HepG2 (cell line): ENCODE measurements around the gene MSI2.

Experiments
- GABPB1 ChIP-seq: IDR thresholded peaks from 2 replicates; pipeline ENCODE4 v1.6.1; 2016; ENCODE audit warnings: mild to moderate bottlenecking, missing genetic modification reagents, moderate library complexity, missing compliant biosample characterization
- RFXAP ChIP-seq: sonication (generic); formaldehyde crosslinking; IDR thresholded peaks from 2 replicates; pipeline ENCODE4 v1.4.0; 2020; ENCODE audit warnings: missing genetic modification reagents, borderline replicate concordance
- TAF1 ChIP-seq: sonication (generic); formaldehyde crosslinking; IDR thresholded peaks from 2 replicates; pipeline ENCODE4 v1.4.0; 2020; ENCODE audit warnings: missing genetic modification reagents
- ZBTB42 ChIP-seq: sonication (generic); formaldehyde crosslinking; IDR thresholded peaks from 2 replicates; pipeline ENCODE4 v1.5.0; 2020; ENCODE audit warnings: mild to moderate bottlenecking, missing genetic modification reagents
- ZNF10 ChIP-seq: sonication (generic); formaldehyde crosslinking; IDR thresholded peaks from 2 replicates; pipeline ENCODE4 v1.4.0; 2020; ENCODE audit warnings: mild to moderate bottlenecking, low read depth, missing genetic modification reagents, borderline replicate concordance
- ZNF549 ChIP-seq: sonication (generic); formaldehyde crosslinking; IDR thresholded peaks from 2 replicates; pipeline ENCODE4 v1.5.0; 2020; ENCODE audit warnings: missing genetic modification reagents
- ZNF747 ChIP-seq: sonication (generic); formaldehyde crosslinking; IDR thresholded peaks from 2 replicates; pipeline ENCODE4 v1.8.1; 2023; ENCODE audit warnings: missing genetic modification reagents, mild to moderate bottlenecking, borderline replicate concordance
- ZNF883 ChIP-seq: sonication (generic); formaldehyde crosslinking; IDR thresholded peaks from 2 replicates; pipeline ENCODE4 v1.5.1; 2020; ENCODE audit warnings: mild to moderate bottlenecking, missing genetic modification reagents; ENCODE audit errors: not compliant biosample characterization
- TF ChIP-seq, protein P1 (sequence below): sonication (generic); formaldehyde crosslinking; IDR thresholded peaks from 2 replicates; pipeline ENCODE4 v1.5.0; 2020; ENCODE audit warnings: mild to moderate bottlenecking, missing genetic modification reagents, moderate library complexity

DNA sequence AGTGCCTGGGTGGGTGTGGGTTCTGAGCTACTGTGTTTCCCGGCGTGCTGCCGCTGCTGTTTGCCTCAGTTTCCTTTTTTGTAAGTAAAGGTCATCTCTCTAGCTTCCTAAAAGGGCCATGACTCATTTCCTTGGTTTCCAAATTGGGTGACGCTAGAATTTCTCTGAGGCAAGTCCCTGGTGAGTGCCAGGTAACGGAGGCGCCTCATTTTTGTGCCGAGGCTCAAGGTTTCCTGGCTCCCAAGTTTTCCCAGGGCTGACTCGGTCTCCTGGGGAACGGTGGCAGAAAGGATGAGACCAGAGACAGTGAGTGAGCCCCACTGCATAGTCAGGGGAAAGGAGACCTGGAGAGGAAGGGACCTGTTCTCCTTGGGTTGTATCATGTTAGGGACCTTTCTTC is 20.3 kb downstream of the MSI2 start:
- TF ChIP-seq, protein P1, sequence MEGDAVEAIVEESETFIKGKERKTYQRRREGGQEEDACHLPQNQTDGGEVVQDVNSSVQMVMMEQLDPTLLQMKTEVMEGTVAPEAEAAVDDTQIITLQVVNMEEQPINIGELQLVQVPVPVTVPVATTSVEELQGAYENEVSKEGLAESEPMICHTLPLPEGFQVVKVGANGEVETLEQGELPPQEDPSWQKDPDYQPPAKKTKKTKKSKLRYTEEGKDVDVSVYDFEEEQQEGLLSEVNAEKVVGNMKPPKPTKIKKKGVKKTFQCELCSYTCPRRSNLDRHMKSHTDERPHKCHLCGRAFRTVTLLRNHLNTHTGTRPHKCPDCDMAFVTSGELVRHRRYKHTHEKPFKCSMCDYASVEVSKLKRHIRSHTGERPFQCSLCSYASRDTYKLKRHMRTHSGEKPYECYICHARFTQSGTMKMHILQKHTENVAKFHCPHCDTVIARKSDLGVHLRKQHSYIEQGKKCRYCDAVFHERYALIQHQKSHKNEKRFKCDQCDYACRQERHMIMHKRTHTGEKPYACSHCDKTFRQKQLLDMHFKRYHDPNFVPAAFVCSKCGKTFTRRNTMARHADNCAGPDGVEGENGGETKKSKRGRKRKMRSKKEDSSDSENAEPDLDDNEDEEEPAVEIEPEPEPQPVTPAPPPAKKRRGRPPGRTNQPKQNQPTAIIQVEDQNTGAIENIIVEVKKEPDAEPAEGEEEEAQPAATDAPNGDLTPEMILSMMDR (CRISPR knock-in tag): no peak
- TF ChIP-seq ZBTB42 (CRISPR knock-in tag) (no peak), TAF1 (no peak), ZNF883 (no peak), ZNF10 (CRISPR knock-in tag) (no peak), ZNF747 (CRISPR knock-in tag) (no peak), RFXAP (no peak), ZNF549 (CRISPR knock-in tag) (no peak), GABPB1 (CRISPR knock-in tag) (no peak)
